BLaER1 treated with 17β-estradiol and CSF1 and Interleukin-3, amounts not matched to agents 10 nM and 100 nM (cell line): ENCODE results near the gene CSNK2B.

Experiments
- H3K27ac ChIP-seq, 11 experiments: shearing (Covaris generic); formaldehyde crosslinking; 2 replicates each; pipeline ENCODE4 v1.8.1; 2022
- H3K27me3 ChIP-seq, 11 experiments: shearing (Covaris generic); formaldehyde crosslinking; 2 replicates each; pipeline ENCODE4 v1.8.1; 2022
- H3K36me3 ChIP-seq, 11 experiments: shearing (Covaris generic); formaldehyde crosslinking; 2 replicates each; pipeline ENCODE4 v1.8.1; 2022
- H3K4me1 ChIP-seq, 10 experiments: shearing (Covaris generic); formaldehyde crosslinking; 2 replicates each; pipeline ENCODE4 v1.8.1; 2022
- H3K4me2 ChIP-seq, 11 experiments: shearing (Covaris generic); formaldehyde crosslinking; 2 replicates each; pipeline ENCODE4 v1.8.1; 2022
- H3K4me3 ChIP-seq, 10 experiments: shearing (Covaris generic); formaldehyde crosslinking; 2 replicates each; pipeline ENCODE4 v1.8.1; 2022
- H3K9ac ChIP-seq, 11 experiments: shearing (Covaris generic); formaldehyde crosslinking; 2 replicates each; pipeline ENCODE4 v1.8.1; 2022
- H3K9me3 ChIP-seq, 11 experiments: shearing (Covaris generic); formaldehyde crosslinking; replicated peaks in 1 of 11; 2 replicates each; pipeline ENCODE4 v1.8.1; 2022
- H4K20me1 ChIP-seq, 11 experiments: shearing (Covaris generic); formaldehyde crosslinking; 2 replicates each; pipeline ENCODE4 v1.8.1; 2022
- Cebpa-rat ChIP-seq, 11 experiments: shearing (Covaris generic); IDR thresholded peaks; 2 replicates each; pipeline ENCODE4 v1.8.1; 2022

Gene CSNK2B

GRCh38 chr6:31713991-31714684 lies 48.3 kb downstream of the CSNK2B start:
- no peaks in the 10 kb centered on the region for H3K27me3 ChIP-seq
- no peak for TF ChIP-seq Cebpa-rat (IDR thresholded peaks at IDR 0.05)
- H3K9me3 ChIP-seq, result no peaks in the 10 kb centered on the region
- H3K36me3 ChIP-seq, result no peaks in the 10 kb centered on the region
- no peak overlapping the region for H3K4me3 ChIP-seq
- H3K4me2 ChIP-seq, result peak overlapping the region; percentile 46 to 68 (median 62)
- H4K20me1 ChIP-seq, result no peaks in the 10 kb centered on the region
- peak overlapping the region; percentile 0 to 63 (median 43); a peak in 15 of 22 replicates for H3K9ac ChIP-seq
- H3K4me1 ChIP-seq, result peaks cover 43 to 60% (median 51%) of the 10 kb centered on the region in 10 experiments
- H3K27ac ChIP-seq, result peak overlapping the region in 6 of 11 experiments; percentile 7 to 46 (median 18); a peak in 10 of 22 replicates

- no peaks in the 10 kb centered on the region for H3K36me3 ChIP-seq
- H3K4me2 ChIP-seq, result peak within 1 kb of the TSS; percentile 46 to 68 (median 62)
- H3K9me3 ChIP-seq, result no peaks in the 10 kb centered on the region
- H3K27me3 ChIP-seq, result no peaks in the 10 kb centered on the region
- peaks cover 37 to 53% (median 47%) of the 10 kb centered on the region in 10 experiments for H3K4me1 ChIP-seq
- no peak within 1 kb of the TSS for H3K4me3 ChIP-seq
- no peak for TF ChIP-seq Cebpa-rat (IDR thresholded peaks at IDR 0.05)
- H3K9ac ChIP-seq, result peak within 1 kb of the TSS in 9 of 11 experiments; percentile 11 to 63 (median 45); a peak in 13 of 22 replicates
- H3K27ac ChIP-seq, result peak within 1 kb of the TSS in 6 of 11 experiments; percentile 7 to 46 (median 18); a peak in 10 of 22 replicates
- no peaks in the 10 kb centered on the region for H4K20me1 ChIP-seq
Observed at GRCh38 chr6:31715022-31715958, 49.4 kb downstream of the CSNK2B start, which contains the start of gene LY6G6D. LY6G6D (plus strand) TSS chr6:31715348; CDS start chr6:31715356, 8 bp downstream.

GRCh38 chr6:31717499-31718222 lies 51.8 kb downstream of the CSNK2B start:
- H4K20me1 ChIP-seq, result no peaks in the 10 kb centered on the region
- no peaks in the 10 kb centered on the region for H3K27me3 ChIP-seq
- H3K27ac ChIP-seq, result no peak overlapping the region
- H3K9ac ChIP-seq, result no peak overlapping the region
- no peaks in the 10 kb centered on the region for H3K36me3 ChIP-seq
- H3K9me3 ChIP-seq, result no peaks in the 10 kb centered on the region
- peaks cover 14 to 47% (median 36%) of the 10 kb centered on the region in 10 experiments for H3K4me1 ChIP-seq
- H3K4me3 ChIP-seq, result no peak overlapping the region
- no peak overlapping the region for H3K4me2 ChIP-seq
- TF ChIP-seq Cebpa-rat (IDR thresholded peaks at IDR 0.05), result no peak

GRCh38 chr6:31718265-31718664 lies 52.4 kb downstream of the CSNK2B start:
- no peak overlapping the region for H3K27ac ChIP-seq
- H3K9me3 ChIP-seq, result no peaks in the 10 kb centered on the region
- H3K36me3 ChIP-seq, result no peaks in the 10 kb centered on the region
- H3K4me2 ChIP-seq, result no peak overlapping the region
- no peak overlapping the region for H3K4me3 ChIP-seq
- peaks cover 15 to 47% (median 36%) of the 10 kb centered on the region in 10 experiments for H3K4me1 ChIP-seq
- no peak overlapping the region for H3K9ac ChIP-seq
- TF ChIP-seq Cebpa-rat (IDR thresholded peaks at IDR 0.05), result no peak
- no peaks in the 10 kb centered on the region for H4K20me1 ChIP-seq
- no peaks in the 10 kb centered on the region for H3K27me3 ChIP-seq

- no peak for TF ChIP-seq Cebpa-rat (IDR thresholded peaks at IDR 0.05)
- peaks cover 0 to under 1% (median 0%) of the 10 kb centered on the region in 11 experiments; a peak in 1 of 22 replicates for H3K36me3 ChIP-seq
- H4K20me1 ChIP-seq, result peaks cover 0 to 4% (median 0%) of the 10 kb centered on the region in 11 experiments; a peak in 1 of 22 replicates
- no peak overlapping the region for H3K27ac ChIP-seq
- H3K4me2 ChIP-seq, result no peak overlapping the region
- no peak overlapping the region for H3K9ac ChIP-seq
- no peaks in the 10 kb centered on the region for H3K9me3 ChIP-seq
- H3K4me1 ChIP-seq, result peaks cover 18 to 47% (median 38%) of the 10 kb centered on the region in 10 experiments
- no peaks in the 10 kb centered on the region for H3K27me3 ChIP-seq
- no peak overlapping the region for H3K4me3 ChIP-seq
Observed at GRCh38 chr6:31719001-31719400, 53.1 kb downstream of the CSNK2B start.
